LNCAP (cell line): Measurements from ENCODE around the gene RAD9A.

Experiments
- CTCF ChIP-seq: fragments of 450-650 bp; IDR thresholded peaks from 2 replicates; pipeline ENCODE4 v1.5.1; 2017; ENCODE audit warnings: mild to moderate bottlenecking

Gene RAD9A

DNA sequence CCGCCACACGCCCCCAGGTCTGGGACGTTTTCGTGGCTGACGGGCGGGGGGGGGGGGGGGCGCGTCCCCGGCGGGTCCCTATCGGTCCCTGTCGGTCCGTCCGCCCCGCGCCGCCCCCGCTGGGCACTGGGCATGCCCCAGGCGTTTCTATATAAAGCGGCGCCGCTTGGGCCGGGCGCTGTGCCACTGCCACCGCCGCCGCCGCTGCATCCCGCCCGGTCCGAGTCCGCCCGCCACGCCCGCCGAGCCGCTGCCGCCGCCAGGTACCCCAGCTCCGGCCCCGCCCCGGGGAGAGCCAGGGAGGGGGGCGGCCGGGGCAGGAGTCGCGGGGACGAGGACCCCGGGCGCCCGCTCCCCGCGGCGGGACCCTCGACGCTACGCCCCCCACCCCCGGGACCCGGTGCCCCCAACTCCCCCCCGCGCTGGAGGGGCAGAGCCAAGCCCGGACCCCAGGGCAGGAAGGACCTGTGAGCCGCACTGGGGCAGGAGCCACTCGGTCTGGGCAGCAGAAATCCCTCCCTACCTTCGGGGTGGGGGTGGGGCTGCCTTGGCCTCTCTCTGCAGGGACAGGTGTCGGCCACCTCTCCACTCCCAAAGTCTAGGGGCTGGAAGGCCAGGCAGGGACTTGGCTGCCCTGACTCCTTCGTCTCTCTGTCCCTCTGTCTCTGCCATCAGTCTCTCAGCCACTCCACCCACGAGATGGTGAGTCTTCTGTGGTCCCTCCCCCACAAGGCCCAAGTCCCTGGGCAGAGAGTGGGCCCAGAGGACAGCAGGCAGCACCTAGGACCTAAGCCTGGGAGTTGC is 23.9 kb downstream of the RAD9A start, which contains the start of gene CARNS1:
Gene CARNS1 (plus strand): TSS at position 178 of the 804 bp plus-strand sequence. CDS start 522 bp downstream, at position 700.
- TF ChIP-seq CTCF, result no peak

GRCh38 chr11:67416416-67417335 is 24.9 kb downstream of the RAD9A start:
- TF ChIP-seq CTCF, result no peak

DNA sequence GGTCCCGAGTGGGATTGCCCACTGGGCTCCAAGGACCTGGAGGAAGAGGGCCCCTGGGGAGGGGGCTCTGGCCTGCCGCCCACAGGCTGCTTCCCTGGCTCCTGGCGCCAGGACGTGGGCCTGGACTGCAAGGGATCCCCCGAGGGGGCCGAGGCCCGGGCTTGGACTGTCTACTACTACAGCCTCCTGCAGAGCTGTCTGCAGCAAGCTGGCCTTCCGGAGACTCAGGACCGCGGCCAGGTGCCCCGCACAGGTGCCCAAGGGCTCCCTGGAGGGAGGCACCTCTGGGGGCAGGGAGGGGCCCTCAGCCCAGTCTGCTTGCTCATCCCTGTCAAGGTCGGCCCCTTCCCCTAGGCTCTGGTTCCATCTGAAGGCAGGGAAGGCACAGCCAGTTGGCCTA is 25.6 kb downstream of the RAD9A start:
- no peak for TF ChIP-seq CTCF

- TF ChIP-seq CTCF, result no peak
Measured at GRCh38 chr11:67418476-67419281, 26.9 kb downstream of the RAD9A start.

DNA sequence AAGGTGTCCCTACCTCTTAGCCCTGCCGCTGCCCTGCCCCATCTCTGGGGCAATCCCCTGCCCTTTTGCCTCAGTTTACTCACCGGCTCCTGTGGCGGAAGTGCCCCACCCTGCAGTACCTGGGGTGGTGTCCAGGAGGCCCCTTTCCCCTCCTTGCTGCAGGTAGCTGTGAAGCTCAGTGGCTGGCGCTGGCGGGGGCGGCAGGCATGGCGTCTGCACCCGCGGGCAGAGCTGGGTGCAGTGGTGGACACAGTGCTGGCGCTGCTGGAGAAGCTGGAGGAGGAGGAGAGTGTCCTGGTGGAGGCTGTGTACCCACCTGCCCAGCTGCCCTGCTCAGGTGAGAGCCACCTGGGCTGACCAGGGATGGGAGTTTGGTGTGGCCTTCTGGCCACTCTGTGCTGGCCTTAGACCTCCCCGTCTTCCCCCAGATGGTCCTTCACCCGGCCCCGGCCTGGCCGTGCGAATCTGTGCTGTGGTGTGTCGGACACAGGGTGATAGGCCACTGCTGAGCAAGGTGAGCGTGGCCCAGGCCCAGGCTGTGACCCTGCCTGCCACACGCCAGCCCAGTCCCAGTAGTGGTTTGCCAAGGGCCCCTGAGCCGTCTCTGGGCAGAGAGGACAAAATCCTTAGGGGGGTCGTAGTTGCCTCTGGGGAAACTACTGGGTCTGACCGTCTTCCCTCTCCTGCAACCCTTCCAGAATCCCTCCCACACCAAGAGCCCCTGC is 27.7 kb downstream of the RAD9A start:
- TF ChIP-seq CTCF, result no peak

GRCh38 chr11:67420147-67420645 is 28.4 kb downstream of the RAD9A start:
- TF ChIP-seq CTCF, result no peak
